Activated naive CD8-positive, alpha-beta T cell treated with anti-CD3 and anti-CD28 coated beads, Interleukin-2, amount 10 ng/mL, durations not matched to agents 7 days and 5 days (primary cell): ENCODE results near the gene SIGLECL1. TPM values are rescaled to one million over a fixed set of nuclear protein-coding genes. Genes with fewer than 3 reads are reported as not detected.
"Not testable (repeated sequence)": the region's sequence is repeated elsewhere in the genome, so short reads cannot be mapped to it uniquely, and the experiment has no call there.

ENCODE experiments used
- ATAC-seq: fragments of 150-1000 bp; cut with Tn5 transposase; one replicate; pipeline ENCODE4 v1.10.0; 2021; ENCODE audit warnings: low read depth, moderate library complexity
- POLR2A ChIA-PET: fragments of 350-600 bp; sonication (Branson Sonifier 250); formaldehyde crosslinking; loops from one replicate; lab custom pipeline; 2021; ENCODE audit warnings: antibody characterized with exemption; lab: Charles Lee
- DNase-seq: peaks from one replicate; pipeline ENCODE4 v3.0.0; 2021
- H3K27ac Mint-ChIP-seq: one replicate; pipeline ENCODE4 v1.8.0; 2022; ENCODE audit warnings: mild to moderate bottlenecking, mixed read lengths
- H3K27me3 Mint-ChIP-seq: one replicate; pipeline ENCODE4 v1.8.0; 2022; ENCODE audit warnings: mild to moderate bottlenecking, moderate library complexity, mixed read lengths
- H3K36me3 Mint-ChIP-seq: one replicate; pipeline ENCODE4 v1.8.0; 2021; ENCODE audit warnings: mild to moderate bottlenecking, mixed read lengths
- H3K4me1 Mint-ChIP-seq: one replicate; pipeline ENCODE4 v1.8.0; 2021; ENCODE audit warnings: mixed read lengths
- H3K4me3 Mint-ChIP-seq: one replicate; pipeline ENCODE4 v1.8.0; 2022; ENCODE audit warnings: mild to moderate bottlenecking, moderate library complexity, mixed read lengths
- H3K9me3 Mint-ChIP-seq: one replicate; pipeline ENCODE4 v1.8.0; 2021; ENCODE audit warnings: mixed read lengths
- total RNA-seq, 2 experiments: library from RNA; stranded (reverse); gene quantifications; one replicate each; pipeline ENCODE4 v1.2.3, GENCODE V29; 2021

SIGLECL1 gene
- not detected for total RNA-seq

DNA sequence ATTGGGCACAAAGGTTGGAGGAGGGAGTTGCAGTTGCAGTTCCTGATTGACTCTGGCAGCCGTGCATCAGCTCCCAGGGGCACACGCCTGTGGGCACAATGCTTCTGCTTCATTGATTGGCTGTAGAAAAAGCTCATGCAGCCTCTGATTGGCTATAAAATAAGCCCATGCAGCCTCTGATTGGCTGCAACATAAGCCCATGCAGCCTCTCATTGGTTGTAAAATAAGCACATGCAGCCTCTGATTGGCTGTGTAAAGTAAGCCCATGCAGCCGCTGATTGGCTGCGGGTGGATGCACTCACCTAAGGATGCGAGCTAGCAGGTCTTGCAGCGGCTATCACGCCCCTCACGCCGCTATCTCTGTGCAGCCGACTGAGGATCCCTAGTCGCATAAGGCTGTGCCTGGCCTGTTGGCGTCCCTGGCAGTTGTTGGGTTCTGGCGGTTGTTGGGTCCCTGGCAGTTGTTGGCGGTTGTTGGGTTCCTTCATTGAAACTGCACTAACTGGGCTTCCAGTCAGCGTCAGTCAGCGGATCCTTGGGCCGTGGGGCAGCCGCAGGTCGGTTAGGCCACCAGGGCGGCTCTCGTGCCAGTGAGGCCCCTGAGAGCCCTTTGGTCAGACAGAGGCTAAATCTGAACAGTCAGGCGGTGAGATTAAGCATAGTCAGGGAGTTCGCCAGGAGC, at the start of gene SIGLECL1:
Gene SIGLECL1, plus strand, starts transcription at position 295 of the 682 bp plus-strand sequence. CDS start 12,993 bp downstream, outside the sequence.
- H3K4me1 Mint-ChIP-seq = peaks cover 47% of the 10 kb centered on the region
- POLR2A ChIA-PET = interaction anchor here (0.5 kb wide), 1 partner anchor 127 kb away, joined by 3 read pairs; no protein-coding TSS in a partner anchor
- DNase-seq = no peak
- peaks cover 8% of the 10 kb centered on the region for H3K36me3 Mint-ChIP-seq
- peak within 1 kb of the TSS; percentile 23 for H3K27ac Mint-ChIP-seq
- ATAC-seq = no peak
- peaks cover 1% of the 10 kb centered on the region for H3K9me3 Mint-ChIP-seq
- no peak within 1 kb of the TSS for H3K4me3 Mint-ChIP-seq
- H3K27me3 Mint-ChIP-seq = no peaks in the 10 kb centered on the region

DNA sequence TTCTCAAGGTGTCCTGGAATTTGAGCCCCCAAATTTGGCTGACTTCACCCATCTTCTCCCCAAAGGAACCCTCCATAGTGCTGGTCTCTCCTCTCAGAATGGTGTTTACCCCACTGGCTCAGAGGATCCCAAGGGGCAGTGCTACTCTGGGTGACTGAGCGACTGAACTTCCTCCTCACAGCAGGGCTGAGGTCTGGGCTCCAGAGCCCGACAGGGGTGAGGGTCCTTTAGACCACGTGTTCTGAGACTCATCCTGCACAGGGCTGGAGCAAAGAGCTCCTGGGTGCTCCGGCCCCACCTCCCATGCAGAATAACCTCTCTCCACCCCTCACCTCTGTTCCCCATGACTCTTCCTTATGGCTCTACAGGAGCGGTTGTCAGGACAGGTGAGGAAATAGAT, 49.2 kb upstream of the SIGLECL1 start:
- DNase-seq = no peak
- Mint-ChIP-seq H3K4me1 (no peaks in the 10 kb centered on the region), H3K9me3 (no peaks in the 10 kb centered on the region), H3K27me3 (peaks cover 48% of the 10 kb centered on the region), H3K27ac (no peak overlapping the region), H3K36me3 (no peaks in the 10 kb centered on the region), H3K4me3 (no peak overlapping the region)
- no peak for ATAC-seq
- POLR2A ChIA-PET = no interaction called here

DNA sequence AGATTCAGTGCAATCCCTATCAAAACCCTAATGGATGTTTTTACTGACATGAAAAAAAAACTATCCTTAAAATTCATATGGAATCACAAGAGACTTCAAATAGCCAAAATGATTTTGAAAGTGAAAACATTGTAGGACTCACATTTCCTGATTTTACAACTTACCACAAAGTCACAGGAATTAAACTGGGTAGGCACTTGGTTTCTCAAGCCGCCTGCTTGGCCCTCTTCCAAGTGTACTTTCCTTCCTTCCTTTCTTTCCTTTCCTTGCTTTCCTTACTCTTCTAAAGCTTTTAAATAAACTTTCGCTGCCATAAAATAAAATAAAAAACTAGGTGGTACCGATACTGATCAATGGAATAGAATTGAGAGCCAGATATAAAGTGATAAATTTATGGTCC, 47.0 kb upstream of the SIGLECL1 start:
- Mint-ChIP-seq H3K9me3 (no peaks in the 10 kb centered on the region), H3K4me3 (no peak overlapping the region), H3K36me3 (no peaks in the 10 kb centered on the region), H3K4me1 (peaks cover 8% of the 10 kb centered on the region), H3K27me3 (peaks cover 63% of the 10 kb centered on the region), H3K27ac (no peak overlapping the region)
- DNase-seq = no peak
- ATAC-seq = no peak
- POLR2A ChIA-PET = no interaction called here

DNA sequence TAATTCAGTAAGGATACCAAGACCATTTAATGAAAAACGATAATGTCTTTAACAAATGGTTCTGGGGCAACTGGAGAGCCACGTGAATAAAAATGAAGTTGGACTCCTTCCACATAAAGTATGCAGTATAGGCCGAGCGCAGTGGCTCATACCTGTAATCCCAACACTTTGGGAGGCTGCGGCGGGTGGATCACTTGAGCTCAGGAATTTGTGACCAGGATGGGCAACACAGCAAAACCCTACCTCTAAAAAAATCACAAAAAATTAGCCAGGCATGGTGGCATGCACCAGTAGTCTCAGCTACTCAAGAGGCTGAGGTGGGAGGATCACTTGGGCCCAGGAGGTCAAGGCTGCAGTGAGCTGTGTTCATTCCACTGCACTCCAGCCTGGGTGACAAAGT, 46.6 kb upstream of the SIGLECL1 start:
- Mint-ChIP-seq H3K27ac (no peak overlapping the region), H3K27me3 (peaks cover 67% of the 10 kb centered on the region), H3K36me3 (no peaks in the 10 kb centered on the region), H3K4me1 (peaks cover 8% of the 10 kb centered on the region), H3K9me3 (no peaks in the 10 kb centered on the region), H3K4me3 (no peak overlapping the region)
- no peak for DNase-seq
- POLR2A ChIA-PET = no interaction called here
- ATAC-seq = no peak

DNA sequence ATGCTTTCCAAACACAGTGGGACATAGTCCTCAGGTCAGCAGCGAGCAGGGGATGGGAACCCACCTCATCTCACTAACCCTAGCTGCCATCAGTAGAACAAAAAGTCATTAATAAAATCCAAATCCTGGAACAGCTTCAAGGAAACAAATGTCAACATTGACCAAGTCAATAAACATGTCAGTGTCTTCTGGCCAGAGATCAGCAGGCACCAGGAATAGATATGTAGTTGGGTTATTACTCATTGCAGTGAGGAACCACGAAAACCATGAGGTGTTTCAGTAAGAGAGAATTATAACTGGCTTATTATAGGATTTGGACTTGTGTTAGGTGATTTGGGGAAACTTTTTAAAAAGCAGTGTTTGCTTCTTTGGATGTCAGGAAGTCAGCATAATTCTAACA, 43.1 kb upstream of the SIGLECL1 start:
- Mint-ChIP-seq H3K36me3 (no peaks in the 10 kb centered on the region), H3K4me1 (peaks cover 19% of the 10 kb centered on the region), H3K4me3 (no peak overlapping the region), H3K27me3 (peaks cover 55% of the 10 kb centered on the region), H3K27ac (no peak overlapping the region), H3K9me3 (no peaks in the 10 kb centered on the region)
- POLR2A ChIA-PET = interaction anchor here (0.7 kb wide), 1 partner anchor 15 kb away, joined by 4 read pairs; no protein-coding TSS in a partner anchor
- ATAC-seq (no peak), DNase-seq (no peak)

DNA sequence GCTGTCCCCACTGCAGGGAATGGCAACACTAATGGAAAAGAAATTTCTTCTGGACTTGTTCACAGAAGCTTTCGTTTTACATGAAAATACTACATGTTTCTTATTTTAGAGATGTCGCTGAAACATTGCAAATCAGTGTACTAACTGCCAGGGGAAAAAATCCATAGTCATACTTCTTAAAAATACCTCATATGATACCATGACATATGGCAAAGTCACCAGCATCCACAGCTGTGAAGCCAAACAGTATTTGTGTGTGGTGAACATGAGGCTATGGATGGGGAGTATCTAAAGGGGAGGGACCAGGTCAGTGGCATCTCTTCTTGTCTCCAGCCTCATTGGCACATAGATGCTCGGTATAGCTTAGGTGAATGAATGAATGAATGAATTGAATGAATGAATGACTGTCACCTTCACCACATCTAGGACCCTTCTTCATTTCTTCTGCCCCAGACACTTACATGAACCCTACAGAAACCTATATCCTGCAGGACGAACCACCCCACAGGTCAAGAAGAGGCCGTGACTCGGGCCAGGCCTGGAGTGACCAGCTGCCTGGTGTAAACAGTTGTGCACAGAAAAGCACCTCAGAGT, 40.6 kb upstream of the SIGLECL1 start:
- POLR2A ChIA-PET = interaction anchor here (0.6 kb wide), 1 partner anchor 123 kb away, joined by 5 read pairs; no protein-coding TSS in a partner anchor
- peaks cover 36% of the 10 kb centered on the region for H3K27me3 Mint-ChIP-seq
- peak overlapping the region; percentile 14 for H3K4me3 Mint-ChIP-seq
- no peaks in the 10 kb centered on the region for H3K9me3 Mint-ChIP-seq
- H3K27ac Mint-ChIP-seq = no peak overlapping the region
- ATAC-seq = no peak
- H3K36me3 Mint-ChIP-seq = no peaks in the 10 kb centered on the region
- DNase-seq = no peak
- H3K4me1 Mint-ChIP-seq = peaks cover 19% of the 10 kb centered on the region

DNA sequence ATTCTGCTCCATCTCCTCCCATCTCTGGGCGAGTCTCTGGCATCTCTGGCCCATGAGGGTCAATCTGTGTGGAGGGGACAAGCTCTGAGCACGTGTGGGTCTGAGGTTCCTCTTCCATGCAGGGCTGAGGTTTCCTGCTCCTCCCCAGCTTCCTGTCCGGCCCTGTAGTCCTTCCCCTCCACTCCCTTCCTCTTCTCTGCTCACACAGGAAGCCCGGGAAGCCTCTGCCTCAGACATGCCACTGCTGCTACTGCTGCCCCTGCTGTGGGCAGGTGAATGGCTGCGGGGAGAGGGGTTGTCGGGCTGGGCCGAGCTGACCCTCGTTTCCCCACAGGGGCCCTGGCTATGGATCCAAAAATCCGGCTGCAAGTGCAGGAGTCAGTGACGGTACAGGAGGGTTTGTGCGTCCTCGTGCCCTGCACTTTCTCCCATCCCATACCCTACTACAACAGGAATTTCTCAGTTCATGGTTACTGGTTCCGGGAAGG, 40.0 kb upstream of the SIGLECL1 start:
- H3K4me3 Mint-ChIP-seq, DNase-seq, H3K27ac Mint-ChIP-seq, H3K9me3 Mint-ChIP-seq, H3K36me3 Mint-ChIP-seq: not testable (repeated sequence)
- Mint-ChIP-seq H3K4me1 (peaks cover 19% of the 10 kb centered on the region), H3K27me3 (peaks cover 29% of the 10 kb centered on the region)
- POLR2A ChIA-PET = interaction anchor here (0.6 kb wide), 1 partner anchor 123 kb away, joined by 5 read pairs; no protein-coding TSS in a partner anchor
- peak; percentile 52 for ATAC-seq

DNA sequence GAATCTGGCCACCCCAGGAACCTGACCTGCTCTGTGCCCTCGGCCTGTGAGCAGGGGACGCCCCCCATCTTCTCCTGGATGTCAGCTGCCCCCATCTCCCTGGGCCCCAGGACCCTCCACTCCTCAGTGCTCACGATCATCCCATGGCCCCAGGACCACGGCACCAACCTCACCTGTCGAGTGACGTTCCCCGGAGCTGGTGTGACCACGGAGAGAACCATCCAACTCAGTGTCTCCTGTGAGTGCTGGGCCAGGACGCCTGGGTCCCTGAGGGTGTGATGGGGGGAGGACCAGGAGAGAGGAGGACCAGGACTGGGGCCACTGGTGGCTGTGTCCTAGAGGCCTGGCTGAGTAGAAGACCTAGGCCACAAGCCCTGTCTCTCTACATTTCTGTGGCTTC, 39.0 kb upstream of the SIGLECL1 start:
- POLR2A ChIA-PET = no interaction called here
- peaks cover 19% of the 10 kb centered on the region for H3K4me1 Mint-ChIP-seq
- DNase-seq (no peak), ATAC-seq (no peak)
- H3K36me3 Mint-ChIP-seq = no peaks in the 10 kb centered on the region
- no peaks in the 10 kb centered on the region for H3K9me3 Mint-ChIP-seq
- H3K27me3 Mint-ChIP-seq = peaks cover 26% of the 10 kb centered on the region
- no peak overlapping the region for H3K4me3 Mint-ChIP-seq
- no peak overlapping the region for H3K27ac Mint-ChIP-seq

DNA sequence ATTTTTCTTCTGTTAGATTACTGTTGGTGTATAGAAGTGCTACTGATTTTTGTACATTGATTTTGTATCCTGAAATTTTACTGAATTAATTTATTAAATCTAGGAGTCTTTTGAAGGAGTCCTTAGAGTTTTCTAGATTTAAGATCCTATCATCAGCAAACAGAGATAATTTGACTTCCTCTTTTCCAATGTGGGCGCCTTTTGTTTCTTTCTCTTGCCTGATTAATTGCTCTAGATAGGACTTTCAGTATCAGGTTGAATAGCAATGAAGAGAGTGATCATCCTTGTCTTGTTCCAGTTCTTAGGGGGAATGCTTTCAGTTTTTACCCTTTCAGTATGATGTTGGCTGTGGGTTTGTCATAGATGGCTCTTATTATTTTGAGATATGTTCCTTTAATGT, 31.6 kb upstream of the SIGLECL1 start:
- no peak for ATAC-seq

DNA sequence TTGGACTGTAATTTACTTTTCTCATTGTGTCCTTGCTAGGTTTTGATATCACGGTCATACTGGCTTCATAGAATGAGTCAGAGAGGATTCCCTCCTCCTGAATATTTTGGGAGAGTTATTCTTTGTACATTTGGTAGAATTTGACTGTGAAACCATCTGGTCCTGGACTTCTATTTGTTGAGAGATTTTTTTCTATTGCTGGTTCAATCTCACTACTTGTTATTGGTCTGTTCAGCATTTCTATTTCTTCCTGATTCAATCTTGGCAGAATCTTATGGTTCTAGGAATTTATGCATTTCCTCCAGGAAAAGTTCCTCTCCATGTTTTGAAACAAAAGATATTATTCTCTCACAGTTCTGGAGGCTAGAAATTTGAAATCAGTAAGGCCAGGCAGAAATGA, 30.9 kb upstream of the SIGLECL1 start:
- H3K4me3 Mint-ChIP-seq = no peak overlapping the region
- H3K4me1 Mint-ChIP-seq = peaks cover 13% of the 10 kb centered on the region
- no peak overlapping the region for H3K27ac Mint-ChIP-seq
- DNase-seq = no peak
- POLR2A ChIA-PET = no interaction called here
- no peak for ATAC-seq
- H3K27me3 Mint-ChIP-seq = peaks cover 43% of the 10 kb centered on the region
- H3K9me3 Mint-ChIP-seq = no peaks in the 10 kb centered on the region
- H3K36me3 Mint-ChIP-seq = no peaks in the 10 kb centered on the region

More for the DNA sequence above, 31.6 kb upstream of the SIGLECL1 start:
- no peaks in the 10 kb centered on the region for H3K36me3 Mint-ChIP-seq
- peaks cover 8% of the 10 kb centered on the region for H3K4me1 Mint-ChIP-seq
- H3K4me3 Mint-ChIP-seq = no peak overlapping the region
- POLR2A ChIA-PET = no interaction called here
- H3K9me3 Mint-ChIP-seq = no peaks in the 10 kb centered on the region
- H3K27me3 Mint-ChIP-seq = peaks cover 43% of the 10 kb centered on the region
- no peak for DNase-seq
- H3K27ac Mint-ChIP-seq = no peak overlapping the region

DNA sequence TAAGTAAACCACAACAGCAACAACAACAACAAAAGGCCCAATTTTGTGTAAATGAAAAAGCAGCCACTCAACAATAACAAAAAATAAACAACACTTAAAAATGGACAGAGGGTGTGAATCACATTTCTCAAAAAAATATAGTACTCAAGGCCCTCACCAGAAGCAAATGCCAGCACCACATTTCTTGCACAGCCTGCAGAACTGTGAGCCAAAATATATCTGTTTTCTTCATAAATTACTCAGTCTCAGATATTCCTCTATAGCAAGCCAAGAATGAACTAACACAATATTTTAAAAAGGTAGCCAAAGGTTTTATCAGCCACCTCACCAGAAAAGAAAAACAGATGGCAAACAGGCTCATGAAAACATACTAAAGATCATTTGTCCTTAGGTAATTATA, 29.9 kb upstream of the SIGLECL1 start:
- Mint-ChIP-seq H3K27me3 (peaks cover 46% of the 10 kb centered on the region), H3K36me3 (no peaks in the 10 kb centered on the region), H3K4me3 (no peak overlapping the region), H3K9me3 (no peaks in the 10 kb centered on the region), H3K4me1 (peaks cover 19% of the 10 kb centered on the region), H3K27ac (no peak overlapping the region)
- DNase-seq (no peak), ATAC-seq (no peak)
- POLR2A ChIA-PET = no interaction called here

DNA sequence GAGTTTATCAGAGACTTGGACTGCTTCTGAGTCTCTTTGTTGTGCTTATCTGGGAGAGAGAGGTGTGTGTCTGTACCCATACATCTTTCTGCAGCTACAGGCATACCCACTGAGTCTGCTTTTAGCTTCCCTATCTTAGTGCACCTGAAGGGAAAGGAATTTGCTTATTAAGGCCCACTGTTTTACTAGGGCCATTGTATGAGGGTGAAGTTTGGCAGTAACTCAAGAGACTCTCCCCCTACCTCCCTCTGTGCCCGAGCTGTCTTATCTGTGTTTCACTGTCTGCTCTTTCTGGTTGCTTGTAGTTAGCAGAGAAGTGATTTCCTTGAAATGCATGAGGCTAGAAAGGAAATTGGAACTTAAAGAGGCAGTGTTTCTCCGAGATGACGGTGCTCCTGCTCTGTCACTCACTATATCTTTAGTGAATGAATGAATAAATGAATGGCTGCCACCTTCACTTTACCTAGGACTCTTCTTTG, 26.7 kb upstream of the SIGLECL1 start:
- Mint-ChIP-seq H3K9me3 (no peaks in the 10 kb centered on the region), H3K4me1 (peaks cover 29% of the 10 kb centered on the region), H3K27me3 (peaks cover 62% of the 10 kb centered on the region), H3K4me3 (peak overlapping the region; percentile 70), H3K27ac (peak overlapping the region; percentile 57), H3K36me3 (peaks cover 5% of the 10 kb centered on the region)
- POLR2A ChIA-PET = no interaction called here
- ATAC-seq (no peak), DNase-seq (no peak)

DNA sequence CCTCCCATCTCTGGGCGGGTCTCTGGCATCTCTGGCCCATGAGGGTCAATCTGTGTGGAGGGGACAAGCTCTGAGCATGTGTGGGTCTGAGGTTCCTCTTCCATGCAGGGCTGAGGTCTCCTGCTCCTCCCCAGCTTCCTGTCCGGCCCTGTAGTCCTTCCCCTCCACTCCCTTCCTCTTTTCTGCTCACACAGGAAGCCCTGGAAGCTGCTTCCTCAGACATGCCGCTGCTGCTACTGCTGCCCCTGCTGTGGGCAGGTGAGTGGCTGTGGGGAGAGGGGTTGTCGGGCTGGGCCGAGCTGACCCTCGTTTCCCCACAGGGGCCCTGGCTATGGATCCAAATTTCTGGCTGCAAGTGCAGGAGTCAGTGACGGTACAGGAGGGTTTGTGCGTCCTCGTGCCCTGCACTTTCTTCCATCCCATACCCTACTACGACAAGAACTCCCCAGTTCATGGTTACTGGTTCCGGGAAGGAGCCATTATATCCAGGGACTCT, 25.9 kb upstream of the SIGLECL1 start, which contains the start of gene CD33:
Gene CD33, plus strand, starts transcription at position 183 of the 496 bp plus-strand sequence. Its CDS starts 39 bp downstream, at position 222.
- H3K9me3 Mint-ChIP-seq, POLR2A ChIA-PET, H3K36me3 Mint-ChIP-seq, DNase-seq: not testable (repeated sequence)
- peak; percentile 61 for ATAC-seq
- peaks cover 27% of the 10 kb centered on the region for H3K4me1 Mint-ChIP-seq
- peak within 1 kb of the TSS; percentile 65 for H3K27ac Mint-ChIP-seq
- H3K4me3 Mint-ChIP-seq = peak within 1 kb of the TSS; percentile 70
- H3K27me3 Mint-ChIP-seq = peaks cover 63% of the 10 kb centered on the region
